Ramos (cell line): ENCODE data around the gene ALPP.
"Not testable (repeated sequence)": the region's sequence is repeated elsewhere in the genome, so short reads cannot be mapped to it uniquely, and the experiment has no call there.

Experiments used
- in situ Hi-C: fragments of 300-500 bp; cut with MboI; formaldehyde crosslinking; loops from one replicate; pipeline ENCODE4 v1.14.3; 2022; ENCODE audit warnings: low sequenced_read_pairs; ENCODE audit not compliant: unreplicated experiment

ALPP gene

GRCh38 chr2:232418466-232419244 is 40.1 kb downstream of the ALPP start:
- in situ Hi-C loops, result no loop called here

GRCh38 chr2:232419245-232420072 is 40.9 kb downstream of the ALPP start:
- in situ Hi-C loops, result no loop called here

- in situ Hi-C loops, result no loop called here
Measured at GRCh38 chr2:232420073-232420454, 41.5 kb downstream of the ALPP start.

GRCh38 chr2:232420463-232421188 is 42.1 kb downstream of the ALPP start:
- in situ Hi-C loops, result no loop called here

- in situ Hi-C loops, result no loop called here
Measured at GRCh38 chr2:232421189-232421785, 42.7 kb downstream of the ALPP start.

- in situ Hi-C loops, result no loop called here
Measured at GRCh38 chr2:232422051-232422450, 43.5 kb downstream of the ALPP start.

- in situ Hi-C loops, result not testable (repeated sequence)
Measured at GRCh38 chr2:232422996-232423395, 44.4 kb downstream of the ALPP start.

GRCh38 chr2:232423407-232423806 is 44.9 kb downstream of the ALPP start:
- in situ Hi-C loops, result not testable (repeated sequence)

- in situ Hi-C loops, result loop anchor here (10.0 kb wide), 2 partner anchors 87 to 527 kb away; no protein-coding TSS in a partner anchor
Measured at GRCh38 chr2:232431705-232432590, 53.4 kb downstream of the ALPP start.
